ENCODE data around the gene TVP23C. TPM values are rescaled to one million over a fixed set of nuclear protein-coding genes. Genes with fewer than 3 reads are reported as not detected.
"Not testable (repeated sequence)": the region's sequence is repeated elsewhere in the genome, so short reads cannot be mapped to it uniquely, and the experiment has no call there.

The TVP23C gene
- total and polyA plus RNA-seq, 2 of the 8 experiments (the other 6 are each of a cell fraction or from before 2014, with no cell fraction given), result 2.9 to 9.6 TPM

- H2BK5ac ChIP-seq (ENCODE audit: low read depth, low read length); H2BK20ac ChIP-seq (ENCODE audit: low read length); H3K56ac ChIP-seq (replicated peaks; ENCODE audit: insufficient read length, low read depth, low read length); H3K4ac ChIP-seq (replicated peaks; ENCODE audit: insufficient read length, low read depth, low read length); H3K9me3 ChIP-seq (ENCODE audit: insufficient read depth in 2 of 2, low read depth in 1 of 2, low read length in 1 of 2); DNase-seq (ENCODE audit: low read depth in 1 of 2, low spot score in 2 of 2); H3K79me2 ChIP-seq (ENCODE audit: control insufficient read depth in 1 of 2, insufficient read depth in 2 of 2, low read length in 2 of 2); H4K20me1 ChIP-seq (replicated peaks in 1 of 2; ENCODE audit: control insufficient read depth in 1 of 2, insufficient read depth in 2 of 2, low read length in 2 of 2); H3K14ac ChIP-seq (ENCODE audit: insufficient read length); H3K9ac ChIP-seq (replicated peaks in 1 of 4; ENCODE audit: extremely low read depth in 1 of 4, low read depth in 3 of 4, low read length in 3 of 4); H3K23me2 ChIP-seq (ENCODE audit: low read depth, low read length); FAIRE-seq; H3K4me2 ChIP-seq (ENCODE audit: insufficient read depth in 1 of 2, low read depth in 2 of 2, low read length in 2 of 2); H3K4me1 ChIP-seq (replicated peaks in 1 of 4; ENCODE audit: control insufficient read depth in 3 of 4, insufficient read depth in 4 of 4, low read length in 3 of 4); H4K5ac ChIP-seq (ENCODE audit: insufficient read length, low read depth, low read length); H3K23ac ChIP-seq (ENCODE audit: insufficient read length); H4K8ac ChIP-seq (ENCODE audit: extremely low read depth, insufficient read depth, low read length); H4K91ac ChIP-seq (replicated peaks; ENCODE audit: insufficient read length, low read length); H2BK12ac ChIP-seq (ENCODE audit: low read depth, low read length); H3K36me3 ChIP-seq (ENCODE audit: control insufficient read depth in 2 of 4, insufficient read depth in 4 of 4, low read length in 3 of 4); H2AFZ ChIP-seq (ENCODE audit: low read length); H2BK120ac ChIP-seq (replicated peaks; ENCODE audit: low read depth, low read length); H3K27ac ChIP-seq (ENCODE audit: low read depth, low read length); H3K27me3 ChIP-seq (replicated peaks in 1 of 4; ENCODE audit: control insufficient read depth in 3 of 4, extremely low read depth in 1 of 4, insufficient read depth in 3 of 4, low read length in 3 of 4); H3K79me1 ChIP-seq (ENCODE audit: low read depth, low read length); CTCF ChIA-PET (ENCODE audit: partially characterized antibody); POLR2A ChIA-PET (ENCODE audit: partially characterized antibody); H2AK5ac ChIP-seq (ENCODE audit: low read depth, low read length); H3K4me3 ChIP-seq (ENCODE audit: extremely low read depth in 1 of 4, insufficient read depth in 2 of 4, low read depth in 3 of 4, low read length in 4 of 4); H3K18ac ChIP-seq (ENCODE audit: extremely low read depth, low read length); H2BK15ac ChIP-seq (ENCODE audit: low read length): not testable (repeated sequence)
- 97% methylated on average over 12 of the region's 17 CpGs; no CpG with 5 or more reads in 1 of the 2 experiments for WGBS, 2 experiments (ENCODE audit: extremely low coverage in 1 of 2, insufficient coverage in 1 of 2, insufficient read length in 1 of 2, insufficient replicate concordance in 2 of 2, low coverage in 1 of 2, low lambda C conversion rate in 2 of 2, missing lambda C conversion rate in 1 of 2)
Observed at GRCh38 chr17:15589544-15590536, 26.6 kb upstream of the TVP23C start.
